ENCODE measurements around the gene DOCK4.

DNA sequence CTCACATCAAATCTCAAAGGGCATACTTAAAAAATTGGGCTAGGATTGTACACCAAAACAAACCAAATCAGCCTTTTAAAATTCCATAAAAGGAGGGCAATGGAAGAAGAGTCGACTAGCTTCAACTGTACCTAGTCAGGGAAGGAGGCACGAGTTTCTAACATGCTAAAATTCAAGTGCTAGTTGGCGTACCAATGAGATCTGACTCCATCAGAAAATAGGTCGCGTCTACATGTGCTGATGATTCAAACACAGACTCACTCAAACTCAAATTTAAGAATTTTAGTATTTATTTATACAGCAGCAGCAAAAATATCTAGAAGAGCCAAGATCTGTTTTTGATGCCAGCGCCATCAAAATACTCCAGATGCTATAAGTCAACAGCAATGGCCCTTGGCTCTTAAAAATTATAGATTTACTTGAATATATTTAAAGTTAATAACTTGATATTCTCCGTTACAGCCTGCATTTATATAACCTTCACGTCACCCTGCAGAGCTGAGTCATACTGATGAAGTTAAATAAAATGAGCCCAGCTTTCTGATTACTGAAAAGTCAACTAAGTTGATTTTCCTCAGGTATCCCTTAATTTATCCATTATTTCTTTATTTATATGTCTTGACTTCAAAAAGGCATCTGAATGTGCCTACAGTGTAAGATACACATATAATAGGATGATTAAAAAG is 341.8 kb downstream of the DOCK4 start:
- no peak for TF ChIP-seq FOXM1 (IDR thresholded peaks at IDR 0.05; ENCODE audit: borderline replicate concordance)
- TF ChIP-seq, protein P1, sequence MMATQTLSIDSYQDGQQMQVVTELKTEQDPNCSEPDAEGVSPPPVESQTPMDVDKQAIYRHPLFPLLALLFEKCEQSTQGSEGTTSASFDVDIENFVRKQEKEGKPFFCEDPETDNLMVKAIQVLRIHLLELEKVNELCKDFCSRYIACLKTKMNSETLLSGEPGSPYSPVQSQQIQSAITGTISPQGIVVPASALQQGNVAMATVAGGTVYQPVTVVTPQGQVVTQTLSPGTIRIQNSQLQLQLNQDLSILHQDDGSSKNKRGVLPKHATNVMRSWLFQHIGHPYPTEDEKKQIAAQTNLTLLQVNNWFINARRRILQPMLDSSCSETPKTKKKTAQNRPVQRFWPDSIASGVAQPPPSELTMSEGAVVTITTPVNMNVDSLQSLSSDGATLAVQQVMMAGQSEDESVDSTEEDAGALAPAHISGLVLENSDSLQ (IDR thresholded peaks at IDR 0.05): no peak
- no peak for TF ChIP-seq LEF1 (IDR thresholded peaks at IDR 0.05; ENCODE audit: borderline replicate concordance)
- TF ChIP-seq HDGF (IDR thresholded peaks at IDR 0.05; ENCODE audit: borderline replicate concordance): no peak
- no peak for TF ChIP-seq SP1 (IDR thresholded peaks at IDR 0.05)
- no peak for TF ChIP-seq SUZ12 (IDR thresholded peaks at IDR 0.05)
- TF ChIP-seq FOXK2 (IDR thresholded peaks at IDR 0.05): no peak
- no peak for TF ChIP-seq TARDBP (IDR thresholded peaks at IDR 0.05)
- TF ChIP-seq ELF4 (IDR thresholded peaks at IDR 0.05): no peak
- no peak for TF ChIP-seq BHLHE40 (IDR thresholded peaks at IDR 0.05; ENCODE audit: borderline replicate concordance)
- no peak for TF ChIP-seq NFRKB (IDR thresholded peaks at IDR 0.05)
- no peak for TF ChIP-seq FOXA1 (IDR thresholded peaks at IDR 0.05)
- no peak for TF ChIP-seq ARNT (IDR thresholded peaks at IDR 0.05)
- no peak for TF ChIP-seq CTBP1 (IDR thresholded peaks at IDR 0.05; ENCODE audit: borderline replicate concordance)
